Spleen (tissue), 7 donors: ENCODE results near the gene TOPBP1.

Source experiments
- CTCF ChIP-seq, 11 experiments: fragments of 200-600 bp in 7 of 11; fragments of 450-650 bp in 4 of 11; sonication (generic) in 4 of 11; IDR thresholded peaks in 8 of 11; conservative IDR thresholded peaks in 3 of 11; 1 replicate in 7 of 11; 2 replicates in 4 of 11; pipeline versions ENCODE4 v1.4.0 to v1.8.0; 2016 to 2021; ENCODE audit warnings: antibody characterized with exemption in 11 of 11, inconsistent platforms in 4 of 11, mild to moderate bottlenecking in 1 of 11
- POLR2A ChIP-seq, 3 donors: fragments of 450-650 bp; IDR thresholded peaks; one replicate each; pipeline ENCODE4 v1.5.1; 2017; ENCODE audit warnings: antibody characterized with exemption in 3 of 3, mild to moderate bottlenecking in 1 of 3
- POLR2AphosphoS5 ChIP-seq, 3 donors: sonication (generic); formaldehyde crosslinking; IDR thresholded peaks; one replicate each; pipeline ENCODE4 v1.5.1; 2017; ENCODE audit warnings: antibody characterized with exemption in 3 of 3
- donor health status: DM: no; HTN: no; CAD: no; lungs with moderate emphysema.
- donor health status: DM: no; HTN: no; CAD: no.
- donor health status: DM: no; HTN: no; CAD: no.

GRCh38 chr3:133675631-133676335, 14.0 kb upstream of the TOPBP1 start:
- no peak for TF ChIP-seq CTCF (IDR thresholded peaks at IDR 0.05 in 8 of 11, conservative IDR thresholded peaks at IDR 0.05 in 3 of 11)
- TF ChIP-seq POLR2A (IDR thresholded peaks at IDR 0.05) = no peak
- TF ChIP-seq POLR2AphosphoS5 (IDR thresholded peaks at IDR 0.05) = no peak
